HFF-Myc (cell line): Measurements from ENCODE around the gene DLAT.

Experiments used
- DNase-seq: peaks from one replicate; pipeline ENCODE4 v3.0.0-alpha.2; 2011; ENCODE audit warnings: low read depth; ENCODE audit errors: extremely low read depth
- H3K4me3 ChIP-seq: replicated peaks from 2 replicates; pipeline ENCODE4 v1.5.1; 2011; ENCODE audit warnings: low read depth, mild to moderate bottlenecking, control low read depth, low read length
- TF ChIP-seq, protein P1 (sequence below): IDR thresholded peaks from 2 replicates; pipeline ENCODE4 v1.5.1; 2012; ENCODE audit warnings: mild to moderate bottlenecking, low read depth, low read length, control low read depth; ENCODE audit errors: missing control alignments

DLAT gene

DNA sequence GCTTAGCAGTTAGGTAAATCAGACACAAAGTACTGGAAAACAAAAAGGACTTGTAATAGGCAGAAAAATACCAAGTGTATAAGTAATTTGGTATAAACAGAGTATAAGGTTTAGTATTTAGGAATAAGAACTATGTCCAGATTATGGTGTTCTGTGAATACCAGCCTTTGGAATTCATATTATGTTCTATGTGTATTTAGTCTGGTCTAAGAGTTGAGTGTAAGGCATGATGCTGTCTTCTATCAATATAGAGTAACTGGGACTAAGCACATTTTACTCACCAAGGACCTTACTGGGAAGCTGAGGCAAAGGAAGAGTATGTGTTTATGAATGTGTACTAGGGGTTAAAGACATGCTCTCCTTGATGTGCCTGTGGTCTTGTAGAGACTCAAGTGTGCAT is 71.0 kb downstream of the DLAT start:
- no peak for DNase-seq
- TF ChIP-seq, protein P1, sequence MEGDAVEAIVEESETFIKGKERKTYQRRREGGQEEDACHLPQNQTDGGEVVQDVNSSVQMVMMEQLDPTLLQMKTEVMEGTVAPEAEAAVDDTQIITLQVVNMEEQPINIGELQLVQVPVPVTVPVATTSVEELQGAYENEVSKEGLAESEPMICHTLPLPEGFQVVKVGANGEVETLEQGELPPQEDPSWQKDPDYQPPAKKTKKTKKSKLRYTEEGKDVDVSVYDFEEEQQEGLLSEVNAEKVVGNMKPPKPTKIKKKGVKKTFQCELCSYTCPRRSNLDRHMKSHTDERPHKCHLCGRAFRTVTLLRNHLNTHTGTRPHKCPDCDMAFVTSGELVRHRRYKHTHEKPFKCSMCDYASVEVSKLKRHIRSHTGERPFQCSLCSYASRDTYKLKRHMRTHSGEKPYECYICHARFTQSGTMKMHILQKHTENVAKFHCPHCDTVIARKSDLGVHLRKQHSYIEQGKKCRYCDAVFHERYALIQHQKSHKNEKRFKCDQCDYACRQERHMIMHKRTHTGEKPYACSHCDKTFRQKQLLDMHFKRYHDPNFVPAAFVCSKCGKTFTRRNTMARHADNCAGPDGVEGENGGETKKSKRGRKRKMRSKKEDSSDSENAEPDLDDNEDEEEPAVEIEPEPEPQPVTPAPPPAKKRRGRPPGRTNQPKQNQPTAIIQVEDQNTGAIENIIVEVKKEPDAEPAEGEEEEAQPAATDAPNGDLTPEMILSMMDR: no peak

DNA sequence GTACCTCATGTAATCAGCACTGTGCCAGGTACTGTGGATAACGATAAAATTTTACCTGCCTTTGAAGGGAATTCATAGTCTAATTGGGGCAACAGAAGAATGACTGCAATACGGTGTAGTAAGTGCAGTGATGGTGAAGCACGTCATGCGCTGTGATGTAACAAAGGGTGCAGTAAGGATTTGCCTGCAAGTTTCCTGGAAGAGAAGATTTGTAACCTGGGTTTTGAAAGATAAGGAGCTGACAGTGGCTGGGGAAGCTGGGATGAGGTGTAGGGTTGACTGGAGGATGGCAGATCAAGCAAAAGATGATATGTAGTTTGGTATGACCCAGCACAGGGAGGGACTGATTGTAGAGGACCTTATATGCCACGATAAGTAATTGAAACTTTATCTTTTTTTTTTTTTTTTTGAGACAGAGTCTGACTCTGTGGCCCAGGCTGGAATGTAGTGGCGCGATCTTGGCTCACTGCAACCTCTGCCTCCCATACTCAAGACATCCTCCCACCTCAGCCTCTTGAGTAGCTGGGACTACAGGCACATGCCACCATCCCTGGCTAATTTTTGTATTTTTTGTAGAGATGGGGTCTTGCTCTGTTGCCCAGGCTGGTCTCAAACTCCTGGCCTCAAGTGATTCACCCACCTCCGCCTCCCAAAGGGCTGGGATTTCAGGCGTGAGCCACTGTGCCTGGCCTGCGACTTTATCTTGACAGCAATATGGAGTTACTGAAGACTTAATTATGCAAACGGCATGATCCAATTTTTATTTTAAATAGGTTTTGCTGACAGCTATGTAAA is 72.7 kb downstream of the DLAT start:
- TF ChIP-seq, protein P1: no peak

More for the DNA sequence above, 71.0 kb downstream of the DLAT start:
- H3K4me3 ChIP-seq: no peak overlapping the region

DNA sequence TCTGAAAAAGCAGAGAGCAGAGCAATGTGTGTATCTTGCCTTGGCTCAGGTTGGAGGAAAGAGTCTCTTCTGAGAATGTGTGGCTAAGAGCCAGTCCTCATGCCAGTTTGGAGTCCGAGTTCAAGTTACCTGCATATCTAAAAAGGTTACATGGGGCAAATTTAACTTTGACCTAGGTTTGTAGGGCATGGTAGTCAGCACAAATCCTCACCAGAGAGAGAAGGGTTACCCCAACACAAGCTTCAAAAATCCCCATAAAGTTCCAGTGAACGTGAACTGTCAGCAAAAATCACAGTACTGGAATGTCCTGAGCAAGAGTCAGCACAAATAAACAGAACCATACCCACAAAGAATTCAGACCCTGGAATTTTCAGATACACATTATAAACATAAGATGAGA is 75.3 kb downstream of the DLAT start:
- TF ChIP-seq, protein P1: no peak
- H3K4me3 ChIP-seq: no peak overlapping the region
- DNase-seq: no peak

More for the DNA sequence above, 72.7 kb downstream of the DLAT start:
- DNase-seq: no peak
- H3K4me3 ChIP-seq: no peak overlapping the region

DNA sequence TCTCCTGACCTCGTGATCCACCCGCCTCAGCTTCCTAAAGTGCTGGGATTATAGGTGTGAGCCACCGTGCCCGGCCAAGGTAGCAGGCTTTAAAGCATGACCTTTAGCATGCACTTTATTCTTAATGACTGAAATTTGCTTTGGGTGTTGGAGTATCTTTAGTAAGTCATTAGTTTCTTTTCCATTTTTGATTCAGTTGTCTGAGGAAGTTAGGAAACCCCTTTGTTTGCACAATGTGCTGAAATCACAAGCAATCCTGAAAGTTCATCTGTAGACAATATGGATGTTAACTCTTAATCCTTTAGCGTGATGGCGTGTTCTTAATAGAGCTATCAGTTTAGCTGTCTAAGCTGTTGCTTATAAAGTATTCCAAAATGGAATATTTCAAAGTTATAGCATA is 78.2 kb downstream of the DLAT start:
- no peak for DNase-seq
- TF ChIP-seq, protein P1: no peak
- no peak overlapping the region for H3K4me3 ChIP-seq

GRCh38 chr11:112106070-112106469 is 80.9 kb downstream of the DLAT start:
- no peak for DNase-seq
- no peak overlapping the region for H3K4me3 ChIP-seq
- TF ChIP-seq, protein P1: no peak
